Measurements from ENCODE around the gene FAHD1. TPM values are rescaled to one million over a fixed set of nuclear protein-coding genes. Genes with fewer than 3 reads are reported as not detected.

FAHD1 gene
- total and polyA plus RNA-seq, 9 of the 15 experiments (the other 6 are each of a cell fraction or from before 2014, with no cell fraction given) = 2.2 to 20.9 (median 10.7) TPM

GRCh38 chr16:1832838-1833454, 5.9 kb downstream of the FAHD1 start (continued):
- TF ChIP-seq HOMEZ (CRISPR knock-in tag; IDR thresholded peaks at IDR 0.05) (no peak), RAD21 (CRISPR knock-in tag; conservative IDR thresholded peaks at IDR 0.05 in 1 of 2, IDR thresholded peaks at IDR 0.05 in 1 of 2) (peak in 1 of 2 experiments; percentile 20; a peak in 1 of 4 replicates), RBM14 (IDR thresholded peaks at IDR 0.05; ENCODE audit: borderline replicate concordance, insufficient read depth, low read depth, low read length) (no peak), ZNF133 (CRISPR knock-in tag; IDR thresholded peaks at IDR 0.05) (no peak), ZMIZ1 (IDR thresholded peaks at IDR 0.05; ENCODE audit: low read depth in 2 of 2, low read length in 2 of 2) (peak in 1 of 2 experiments; percentile 83; a peak in 2 of 4 replicates), CEBPB (tag; IDR thresholded peaks at IDR 0.05) (no peak), BACH1 (tag; IDR thresholded peaks at IDR 0.05) (no peak), MTA3 (IDR thresholded peaks at IDR 0.05; ENCODE audit: borderline replicate concordance) (peak; percentile 77; the same call in 1 of the 2 replicates), ZFP36 (IDR thresholded peaks at IDR 0.05; ENCODE audit: low read depth, low read length, partially characterized antibody) (no peak), ZNF12 (CRISPR knock-in tag; IDR thresholded peaks at IDR 0.05) (no peak)

Measured in K562 (cell line).